Measurements from ENCODE around the gene PIGB.

- TF ChIP-seq POLR2A (IDR thresholded peaks at IDR 0.05; ENCODE audit: insufficient read depth in 1 of 2, low read depth in 2 of 2, low read length in 2 of 2) (no peak), ZNF335 (CRISPR knock-in tag; IDR thresholded peaks at IDR 0.05) (no peak), TCF7L2 (IDR thresholded peaks at IDR 0.05; ENCODE audit: low read depth, low read length) (no peak), ZNF224 (CRISPR knock-in tag; IDR thresholded peaks at IDR 0.05) (no peak), ZUFSP (CRISPR knock-in tag; IDR thresholded peaks at IDR 0.05; ENCODE audit: borderline replicate concordance) (no peak), ZBTB14 (CRISPR knock-in tag; IDR thresholded peaks at IDR 0.05) (no peak), ATF3 (CRISPR knock-in tag; IDR thresholded peaks at IDR 0.05) (no peak), CTCF (CRISPR knock-in tag; IDR thresholded peaks at IDR 0.05) (no peak), MAX (IDR thresholded peaks at IDR 0.05) (no peak), NR2C2 (CRISPR knock-in tag; IDR thresholded peaks at IDR 0.05; ENCODE audit: borderline replicate concordance) (no peak), RFX1 (IDR thresholded peaks at IDR 0.05) (no peak), MEF2D (CRISPR knock-in tag; IDR thresholded peaks at IDR 0.05) (no peak), PHF20 (CRISPR knock-in tag; IDR thresholded peaks at IDR 0.05) (no peak)
These were observed 82.8 kb downstream of the PIGB start for GRCh38 chr15:55401786-55402246.

Data from HepG2 (cell line).